PC-9 (cell line): ENCODE data around the gene PDGFD.

Experiments used
- EZH2 ChIP-seq: fragments of 200-600 bp; sonication (generic); IDR thresholded peaks from 2 replicates; pipeline ENCODE4 v1.8.0; 2017; ENCODE audit warnings: antibody characterized with exemption, low read depth
- TF ChIP-seq, protein P1 (sequence below): fragments of 200-600 bp; sonication (generic); conservative IDR thresholded peaks from 2 replicates; pipeline ENCODE4 v1.6.1; 2017; ENCODE audit warnings: mixed run types, antibody characterized with exemption, mild to moderate bottlenecking, moderate library complexity

DNA sequence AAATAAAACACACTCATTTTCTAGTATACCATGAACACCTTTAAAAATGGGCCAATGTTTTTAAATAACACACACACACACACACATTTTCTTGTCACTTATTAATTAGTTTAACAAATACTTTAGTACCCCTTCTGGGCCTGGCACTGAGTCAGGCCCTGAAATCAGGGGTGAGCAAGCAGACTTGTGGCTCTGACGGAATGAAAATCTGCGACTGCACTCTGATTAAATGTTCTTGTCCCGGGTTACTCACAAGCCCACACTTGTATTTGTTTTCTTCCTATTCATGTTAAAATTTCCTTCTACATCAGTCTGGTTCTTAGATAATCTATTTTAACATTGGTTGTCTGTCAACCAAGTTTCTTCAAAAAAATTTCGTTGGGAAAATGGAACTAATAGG is 43.0 kb upstream of the PDGFD start:
- TF ChIP-seq, protein P1, sequence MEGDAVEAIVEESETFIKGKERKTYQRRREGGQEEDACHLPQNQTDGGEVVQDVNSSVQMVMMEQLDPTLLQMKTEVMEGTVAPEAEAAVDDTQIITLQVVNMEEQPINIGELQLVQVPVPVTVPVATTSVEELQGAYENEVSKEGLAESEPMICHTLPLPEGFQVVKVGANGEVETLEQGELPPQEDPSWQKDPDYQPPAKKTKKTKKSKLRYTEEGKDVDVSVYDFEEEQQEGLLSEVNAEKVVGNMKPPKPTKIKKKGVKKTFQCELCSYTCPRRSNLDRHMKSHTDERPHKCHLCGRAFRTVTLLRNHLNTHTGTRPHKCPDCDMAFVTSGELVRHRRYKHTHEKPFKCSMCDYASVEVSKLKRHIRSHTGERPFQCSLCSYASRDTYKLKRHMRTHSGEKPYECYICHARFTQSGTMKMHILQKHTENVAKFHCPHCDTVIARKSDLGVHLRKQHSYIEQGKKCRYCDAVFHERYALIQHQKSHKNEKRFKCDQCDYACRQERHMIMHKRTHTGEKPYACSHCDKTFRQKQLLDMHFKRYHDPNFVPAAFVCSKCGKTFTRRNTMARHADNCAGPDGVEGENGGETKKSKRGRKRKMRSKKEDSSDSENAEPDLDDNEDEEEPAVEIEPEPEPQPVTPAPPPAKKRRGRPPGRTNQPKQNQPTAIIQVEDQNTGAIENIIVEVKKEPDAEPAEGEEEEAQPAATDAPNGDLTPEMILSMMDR = no peak
- TF ChIP-seq EZH2 = no peak
